ENCODE data around the gene ERC1. TPM values are rescaled to one million over a fixed set of nuclear protein-coding genes. Genes with fewer than 3 reads are reported as not detected.

ERC1 gene
- total and polyA plus RNA-seq, 2 donors (not counting 3 experiments of a cell fraction or from before 2014, with no cell fraction given), result 11.7 to 66.1 TPM

- no TSS peak for BruUV-seq (replicated peaks)
- Histone ChIP-seq H3K27me3 (ENCODE audit: control insufficient read depth in 2 of 2, insufficient read depth in 2 of 2, low read length in 2 of 2) (no peaks in the 10 kb centered on the region), H3K9me3 (replicated peaks; ENCODE audit: control insufficient read depth, insufficient read depth, low read length) (no peaks in the 10 kb centered on the region), H4K20me1 (replicated peaks; ENCODE audit: control insufficient read depth, extremely low read depth, insufficient read depth, low read length) (no peaks in the 10 kb centered on the region), H3K4me1 (ENCODE audit: control insufficient read depth, extremely low read depth, insufficient read depth, low read length) (peaks cover 14% of the 10 kb centered on the region), H3K9ac (replicated peaks; ENCODE audit: extremely low read depth, insufficient read depth, low read length) (no peak overlapping the region), H3K9me1 (replicated peaks; ENCODE audit: control insufficient read depth, extremely low read depth, insufficient read depth, low read length) (no peaks in the 10 kb centered on the region), H2AFZ (ENCODE audit: low read depth, low read length) (no peak overlapping the region), H3K36me3 (ENCODE audit: control insufficient read depth in 2 of 2, extremely low read depth in 1 of 2, insufficient read depth in 2 of 2, low read length in 2 of 2) (no peaks in the 10 kb centered on the region), H3K4me3 (replicated peaks in 1 of 3; ENCODE audit: insufficient read depth in 1 of 3, low read depth in 1 of 3, low read length in 3 of 3) (no peak overlapping the region), H3K4me2 (ENCODE audit: insufficient read depth, low read length) (no peak overlapping the region), H3K79me2 (ENCODE audit: control insufficient read depth, insufficient read depth, low read length) (no peaks in the 10 kb centered on the region), H3K27ac (ENCODE audit: insufficient read depth, low read depth, low read length) (no peak overlapping the region)
- CTCF ChIA-PET, result interaction anchor here (1.3 to 2.3 kb wide), 2 partner anchors 9 to 174 kb away, joined by 3 to 6 read pairs; no protein-coding TSS in a partner anchor
- no peak for FAIRE-seq
- POLR2A ChIA-PET, result no interaction called here
- DNase-seq (ENCODE audit: low read depth, low spot score), result no peak
- dilution Hi-C loops (cut with MboI; ENCODE audit: extremely low pct_ligation_motif_present, low sequenced_read_pairs) (no loop called here), intact Hi-C loops (cut with micrococcal nuclease) (no loop called here)
- TF ChIP-seq GATA2 (IDR thresholded peaks at IDR 0.05; ENCODE audit: insufficient read depth, insufficient read length, low read depth, low read length), result no peak
- no peak for TF ChIP-seq POLR2A (IDR thresholded peaks at IDR 0.05; ENCODE audit: low read depth, low read length)
- TF ChIP-seq EZH2 (IDR thresholded peaks at IDR 0.05; ENCODE audit: borderline replicate concordance, low read depth, low read length, severe bottlenecking), result no peak
- no peak for TF ChIP-seq FOS (IDR thresholded peaks at IDR 0.05; ENCODE audit: borderline replicate concordance, insufficient read depth, low read length)
- no peak for TF ChIP-seq MYC (IDR thresholded peaks at IDR 0.05; ENCODE audit: low read depth, low read length)
- TF ChIP-seq POLR2AphosphoS5 (IDR thresholded peaks at IDR 0.05; ENCODE audit: insufficient read depth, low read depth, low read length), result no peak
- TF ChIP-seq, protein P1, sequence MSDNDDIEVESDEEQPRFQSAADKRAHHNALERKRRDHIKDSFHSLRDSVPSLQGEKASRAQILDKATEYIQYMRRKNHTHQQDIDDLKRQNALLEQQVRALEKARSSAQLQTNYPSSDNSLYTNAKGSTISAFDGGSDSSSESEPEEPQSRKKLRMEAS (IDR thresholded peaks at IDR 0.05; ENCODE audit: insufficient read depth, insufficient read length), result no peak
- TF ChIP-seq CTCF (IDR thresholded peaks at IDR 0.05; ENCODE audit: extremely low read depth in 1 of 2, insufficient read depth in 1 of 2, low read depth in 1 of 2, low read length in 2 of 2), result no peak
- TF ChIP-seq JUN (IDR thresholded peaks at IDR 0.05; ENCODE audit: borderline replicate concordance, insufficient read depth, insufficient read length, low read depth), result no peak
These were observed 300.7 kb downstream of the ERC1 start for GRCh38 chr12:1291601-1292332.
